ENCODE results near the gene GADL1.

DNA sequence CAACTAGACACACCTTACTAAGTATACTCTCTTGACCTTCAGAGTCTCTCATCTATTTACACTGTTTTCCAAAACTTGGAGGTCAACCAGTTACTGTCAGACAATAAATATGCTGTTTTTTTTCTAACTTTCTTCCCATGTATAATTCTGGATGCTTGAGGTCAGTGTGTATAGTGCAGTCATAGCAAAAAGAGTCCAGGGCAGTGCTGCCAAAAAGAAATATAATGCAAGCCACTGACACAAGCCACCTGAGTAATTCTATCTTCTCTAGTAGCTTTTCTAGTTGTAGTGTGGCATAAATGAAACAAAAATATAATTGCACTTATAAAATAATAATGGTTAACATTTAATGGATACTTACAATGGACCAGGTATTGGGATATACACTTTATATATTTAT, 21.6 kb downstream of the GADL1 start:
- no peak for TF ChIP-seq POLR2A (IDR thresholded peaks at IDR 0.05; ENCODE audit: low read depth, low read length)
- TF ChIP-seq PAX5 (IDR thresholded peaks at IDR 0.05; ENCODE audit: insufficient read depth, low read length, severe bottlenecking), result no peak

Measured in GM12891 (cell line).